Thyroid gland (tissue), 4 donors: Measurements from ENCODE around the gene HPN.

ENCODE experiments used
- CTCF ChIP-seq, 6 experiments: fragments of 200-600 bp in 3 of 6; fragments of 450-650 bp in 3 of 6; sonication (generic) in 3 of 6; IDR thresholded peaks; one replicate each; pipeline ENCODE4 v1.5.1; 2016 to 2019; ENCODE audit warnings: antibody characterized with exemption in 6 of 6, mild to moderate bottlenecking in 2 of 6, inconsistent platforms in 1 of 6, moderate library complexity in 1 of 6
- POLR2A ChIP-seq, 2 donors: fragments of 450-650 bp; IDR thresholded peaks; one replicate each; pipeline ENCODE4 v1.6.1; 2017; ENCODE audit warnings: antibody characterized with exemption in 2 of 2, mild to moderate bottlenecking in 2 of 2, moderate library complexity in 1 of 2

- TF ChIP-seq CTCF (IDR thresholded peaks at IDR 0.05) (no peak), POLR2A (IDR thresholded peaks at IDR 0.05) (no peak)
Observed at GRCh38 chr19:35095667-35096368, 54.3 kb downstream of the HPN start.
